Epithelial cell of proximal tubule (primary cell): Measurements from ENCODE around the gene FBXO5. TPM values are rescaled to one million over a fixed set of nuclear protein-coding genes. Genes with fewer than 3 reads are reported as not detected.

Experiments
- DNase-seq: peaks from one replicate; pipeline ENCODE4 v3.0.0-alpha.2; 2011; ENCODE audit warnings: low read depth
- H3K4me3 ChIP-seq: 2 replicates; pipeline ENCODE4 v1.5.1; 2011; ENCODE audit warnings: low read depth, mild to moderate bottlenecking, low read length
- CTCF ChIP-seq: conservative IDR thresholded peaks from 2 replicates; pipeline ENCODE4 v1.5.1; 2012; ENCODE audit warnings: low read depth, mild to moderate bottlenecking, low read length
- total RNA-seq: library from RNA; depleted of rRNA; stranded (reverse); fragments of >200 nt; gene quantifications from 2 replicates; pipeline ENCODE4 v1.2.3, GENCODE V29; 2015

FBXO5 gene
- total RNA-seq, 1 donor from 2014 or later, result 30.8 TPM

DNA sequence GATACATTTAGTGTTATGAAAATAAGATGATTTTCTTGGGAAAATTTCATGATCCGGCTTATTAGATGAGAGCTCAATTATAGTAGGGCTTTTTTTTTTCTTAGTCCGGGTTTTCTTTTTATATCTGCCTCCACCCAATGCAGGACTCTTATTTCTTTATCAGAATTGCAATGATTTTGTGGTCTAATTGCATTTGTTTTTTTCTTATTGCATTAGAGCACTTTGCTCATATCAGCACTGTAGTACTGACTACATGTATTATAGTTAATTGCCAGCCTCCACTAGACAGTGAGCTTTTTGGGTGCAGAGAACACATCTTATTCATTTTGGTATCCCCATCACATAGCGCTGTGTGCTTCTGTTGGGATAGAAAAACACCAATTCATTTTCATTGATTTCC is 50.0 kb downstream of the FBXO5 start:
- TF ChIP-seq CTCF, result no peak
- DNase-seq, result no peak
- H3K4me3 ChIP-seq, result no peak overlapping the region

GRCh38 chr6:152922706-152923105 is 60.1 kb downstream of the FBXO5 start:
- no peak for DNase-seq
- H3K4me3 ChIP-seq, result no peak overlapping the region

More at GRCh38 chr6:152922706-152923105, 60.1 kb downstream of the FBXO5 start:
- no peak for TF ChIP-seq CTCF

Other genes with a start within 250 kb of the FBXO5 start
- not detected in 2 replicates for gene VIP, start 232.2 kb downstream of the FBXO5 start, total RNA-seq
- gene MTRF1L, start 19.7 kb upstream of the FBXO5 start, total RNA-seq, result 18.4 and 19.0 TPM in 2 replicates
- 3.9 and 8.0 TPM in 2 replicates for gene RGS17, start 148.2 kb upstream of the FBXO5 start, total RNA-seq